Measurements from ENCODE around the gene AQP7.
A peak's percentile ranks its signal among the peaks of the same experiment; 100 is the strongest.

Gene AQP7

DNA sequence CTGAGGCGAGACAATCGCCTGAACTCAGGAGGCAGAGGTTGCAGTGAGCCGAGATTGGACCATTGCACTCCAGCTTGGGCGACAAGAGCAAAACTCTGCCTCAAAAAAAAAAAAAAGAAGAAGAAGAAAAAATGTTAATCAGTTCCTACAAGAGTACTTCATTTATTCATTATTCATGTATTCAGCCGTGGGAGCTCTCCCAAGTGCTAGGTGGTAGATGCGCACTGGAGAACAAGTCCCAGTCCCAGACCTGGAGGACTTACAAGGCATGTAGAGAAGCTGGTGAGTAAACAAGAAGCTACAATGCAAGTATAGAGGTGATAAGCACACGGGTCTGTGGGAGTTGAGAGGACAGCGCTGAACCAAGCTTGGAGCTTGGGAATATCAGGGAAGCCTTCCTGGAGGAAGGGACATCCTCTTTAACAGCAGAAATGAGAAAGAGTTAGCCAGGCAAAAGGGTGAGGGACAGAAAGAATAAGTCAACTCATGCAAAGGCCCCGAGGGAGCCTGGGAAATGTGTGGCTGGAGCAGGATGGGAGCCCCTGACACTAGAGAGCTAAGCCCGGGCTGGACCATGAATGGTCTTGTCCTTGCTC is 17.4 kb upstream of the AQP7 start:
- Histone ChIP-seq H3K27ac (no peak overlapping the region), H3K4me1 (peaks cover 0 to 8% (median 3%) of the 10 kb centered on the region in 10 experiments; a peak in 5 of 20 replicates), H3K4me2 (no peak overlapping the region), H3K4me3 (no peak overlapping the region), H3K9ac (no peak overlapping the region), H3K9me3 (replicated peaks in 1 of 11) (no peaks in the 10 kb centered on the region), H4K20me1 (no peaks in the 10 kb centered on the region), H3K36me3 (no peaks in the 10 kb centered on the region), H3K27me3 (no peaks in the 10 kb centered on the region)
- no peak for TF ChIP-seq Cebpa-rat (IDR thresholded peaks at IDR 0.05)

DNA sequence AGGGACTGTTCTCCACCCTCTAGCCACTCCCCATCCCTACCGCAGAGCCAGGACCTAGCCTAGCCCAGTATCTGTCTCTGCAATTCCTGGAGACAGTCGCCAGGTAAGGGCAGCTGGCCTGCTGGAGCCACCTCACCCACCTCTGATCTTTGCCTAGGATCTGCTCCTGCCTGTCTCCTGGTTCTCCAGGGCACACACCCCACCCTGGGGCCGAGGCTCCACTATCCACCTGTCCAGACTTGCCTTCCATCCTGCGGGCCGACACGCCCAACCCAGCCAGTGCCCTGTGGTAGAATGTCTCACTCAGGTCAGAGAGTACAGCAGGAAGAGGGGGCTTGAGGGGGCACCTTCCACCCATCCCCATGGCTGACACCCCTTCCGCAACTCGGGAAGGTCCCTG is 15.7 kb upstream of the AQP7 start:
- no peak overlapping the region for H3K4me3 ChIP-seq
- peaks cover 0 to 14% (median 3%) of the 10 kb centered on the region in 10 experiments; a peak in 7 of 20 replicates for H3K4me1 ChIP-seq
- H3K27me3 ChIP-seq: no peaks in the 10 kb centered on the region
- H3K4me2 ChIP-seq: no peak overlapping the region
- TF ChIP-seq Cebpa-rat (IDR thresholded peaks at IDR 0.05): no peak
- H4K20me1 ChIP-seq: no peaks in the 10 kb centered on the region
- H3K36me3 ChIP-seq: no peaks in the 10 kb centered on the region
- no peak overlapping the region for H3K9ac ChIP-seq
- no peaks in the 10 kb centered on the region for H3K9me3 ChIP-seq (replicated peaks in 1 of 11)
- no peak overlapping the region for H3K27ac ChIP-seq

DNA sequence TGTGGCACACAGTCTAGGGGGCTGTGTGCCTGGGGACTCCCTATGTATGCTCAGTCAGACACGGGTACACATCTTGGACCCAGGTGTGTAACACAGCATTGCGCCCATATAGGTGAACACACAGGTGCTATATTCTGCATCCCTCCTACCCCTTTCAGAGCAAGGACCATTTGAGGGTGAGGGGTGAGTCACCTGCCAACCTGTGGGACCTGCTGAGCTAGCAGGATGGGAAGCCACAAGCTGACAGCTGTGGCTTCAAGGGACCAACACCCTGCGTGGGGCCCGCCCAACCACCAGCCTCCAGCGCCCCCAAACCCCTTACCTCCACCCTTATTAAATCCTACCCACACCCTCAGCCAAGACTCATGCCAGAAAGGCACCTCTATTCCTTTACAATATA is 14.6 kb upstream of the AQP7 start:
- Histone ChIP-seq H3K9ac (no peak overlapping the region), H3K9me3 (replicated peaks in 1 of 11) (no peaks in the 10 kb centered on the region), H3K4me2 (no peak overlapping the region), H3K27ac (no peak overlapping the region), H3K27me3 (no peaks in the 10 kb centered on the region), H3K4me1 (peaks cover 0 to 14% (median 3%) of the 10 kb centered on the region in 10 experiments; a peak in 7 of 20 replicates), H3K36me3 (no peaks in the 10 kb centered on the region), H4K20me1 (no peaks in the 10 kb centered on the region), H3K4me3 (no peak overlapping the region)
- no peak for TF ChIP-seq Cebpa-rat (IDR thresholded peaks at IDR 0.05)

DNA sequence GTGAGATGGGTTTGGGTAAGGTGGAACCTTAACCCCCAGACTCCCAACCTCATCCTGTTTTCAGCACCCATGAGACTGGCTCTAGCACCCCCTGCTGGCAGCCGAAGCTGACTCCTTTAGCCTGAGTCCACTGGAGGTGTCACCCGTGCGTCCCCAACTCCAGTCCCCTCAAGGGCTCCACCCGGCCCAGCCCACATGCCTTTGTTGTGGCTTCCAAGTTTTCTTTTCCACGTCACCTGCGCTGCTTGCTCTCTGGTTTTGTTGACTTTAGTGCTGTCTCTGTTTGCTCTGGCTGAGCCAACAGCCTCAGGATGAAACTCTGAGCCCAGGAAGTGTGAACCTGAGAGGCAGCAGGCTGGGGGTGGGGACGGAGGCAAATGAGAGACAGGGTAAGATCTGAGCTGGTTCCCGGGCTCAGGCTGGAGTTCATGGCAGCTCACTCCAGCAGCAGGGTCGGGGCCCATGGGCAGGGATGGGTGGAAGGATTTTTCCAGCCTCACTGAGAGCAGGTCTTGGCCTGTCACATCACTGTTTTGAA is 13.2 kb upstream of the AQP7 start:
- Histone ChIP-seq H3K4me1 (peaks cover 0 to 14% (median 3%) of the 10 kb centered on the region in 10 experiments; a peak in 7 of 20 replicates), H3K4me2 (peak overlapping the region in 3 of 11 experiments; percentile 0 to 12 (median 11); a peak in 1 of 22 replicates), H3K9ac (no peak overlapping the region), H3K27ac (no peak overlapping the region), H3K4me3 (no peak overlapping the region), H3K27me3 (no peaks in the 10 kb centered on the region), H4K20me1 (no peaks in the 10 kb centered on the region), H3K9me3 (replicated peaks in 1 of 11) (no peaks in the 10 kb centered on the region), H3K36me3 (no peaks in the 10 kb centered on the region)
- TF ChIP-seq Cebpa-rat (IDR thresholded peaks at IDR 0.05): no peak

DNA sequence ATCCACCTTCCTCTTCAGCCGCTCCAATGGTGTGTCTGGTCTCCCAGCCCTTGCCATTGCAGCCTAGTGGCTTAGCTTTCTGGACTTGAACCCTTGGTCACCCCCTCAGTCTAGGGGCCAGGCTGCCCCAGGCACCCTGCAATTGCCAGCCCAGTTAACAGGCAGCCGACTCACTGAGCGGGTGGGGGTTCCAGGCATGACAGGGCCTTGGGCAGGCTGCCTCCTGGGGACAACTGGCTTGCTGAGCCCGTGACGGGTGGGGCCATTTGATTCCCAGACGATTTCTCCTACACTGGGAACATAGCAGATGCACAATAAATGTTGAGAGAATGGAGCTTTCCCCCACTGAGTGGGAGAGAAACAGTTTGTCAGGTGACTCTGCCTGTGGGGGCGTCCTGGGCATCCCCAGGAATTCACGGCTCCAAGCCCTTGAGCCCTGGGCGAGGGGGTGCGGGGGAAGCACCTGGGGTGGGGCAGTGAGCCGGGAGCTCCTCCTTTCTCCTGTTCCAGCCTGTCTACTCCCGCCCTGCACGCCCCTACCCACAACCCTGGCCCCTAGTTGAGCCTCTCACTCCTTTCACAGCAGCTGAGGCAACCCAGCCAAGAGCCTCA is 12.6 kb upstream of the AQP7 start:
- Histone ChIP-seq H3K4me2 (peak overlapping the region in 3 of 11 experiments; percentile 0 to 12 (median 11); a peak in 1 of 22 replicates), H3K4me1 (peaks cover 0 to 14% (median 3%) of the 10 kb centered on the region in 10 experiments; a peak in 7 of 20 replicates), H3K27me3 (no peaks in the 10 kb centered on the region), H3K9me3 (replicated peaks in 1 of 11) (no peaks in the 10 kb centered on the region), H3K4me3 (no peak overlapping the region), H3K9ac (no peak overlapping the region), H3K36me3 (no peaks in the 10 kb centered on the region), H3K27ac (no peak overlapping the region), H4K20me1 (no peaks in the 10 kb centered on the region)
- no peak for TF ChIP-seq Cebpa-rat (IDR thresholded peaks at IDR 0.05)

DNA sequence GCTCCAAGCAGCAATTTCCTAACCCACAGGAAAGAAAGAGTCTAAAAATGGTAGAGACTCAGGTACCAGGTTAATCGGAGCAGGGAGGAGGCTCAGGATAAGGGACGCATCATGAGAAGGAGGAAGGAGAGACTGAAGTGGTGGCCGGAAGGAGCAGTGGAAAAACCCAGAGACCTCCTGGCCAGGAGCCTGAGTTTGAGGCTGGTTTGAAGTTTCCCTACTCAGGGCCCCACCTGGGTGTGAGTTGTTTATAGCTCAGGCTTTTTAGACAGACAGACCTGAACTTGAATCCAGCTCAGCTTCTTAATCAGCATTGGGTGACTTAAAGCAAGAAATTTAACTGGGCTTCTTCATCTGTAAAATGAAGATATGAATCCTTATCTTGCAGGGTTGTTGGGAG is 11.9 kb upstream of the AQP7 start:
- H3K4me1 ChIP-seq: peaks cover 0 to 14% (median 3%) of the 10 kb centered on the region in 10 experiments; a peak in 7 of 20 replicates
- no peaks in the 10 kb centered on the region for H4K20me1 ChIP-seq
- H3K4me2 ChIP-seq: no peak overlapping the region
- no peaks in the 10 kb centered on the region for H3K27me3 ChIP-seq
- TF ChIP-seq Cebpa-rat (IDR thresholded peaks at IDR 0.05): no peak
- no peak overlapping the region for H3K27ac ChIP-seq
- H3K9ac ChIP-seq: no peak overlapping the region
- no peaks in the 10 kb centered on the region for H3K36me3 ChIP-seq
- no peaks in the 10 kb centered on the region for H3K9me3 ChIP-seq (replicated peaks in 1 of 11)
- no peak overlapping the region for H3K4me3 ChIP-seq

DNA sequence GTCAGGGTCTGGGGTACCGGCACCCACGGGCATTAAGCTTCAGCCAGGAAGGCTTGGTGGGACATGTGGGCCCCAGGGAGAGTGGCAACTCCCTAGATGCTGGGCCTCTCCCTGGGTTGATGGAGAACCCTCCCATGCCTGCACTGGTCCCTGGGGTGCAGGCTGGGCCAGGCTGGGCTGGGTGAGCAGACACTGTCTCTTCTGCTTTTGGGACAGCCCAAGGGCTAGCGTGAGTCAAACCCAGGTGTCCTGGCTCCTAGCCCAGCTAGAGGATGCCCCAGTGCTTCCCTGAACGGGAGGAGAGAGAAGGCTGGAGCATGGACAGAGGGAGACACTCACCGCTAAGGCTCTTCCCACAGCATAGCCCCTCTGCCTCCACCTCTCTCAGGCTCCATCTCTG is 5.7 kb upstream of the AQP7 start:
- TF ChIP-seq Cebpa-rat (IDR thresholded peaks at IDR 0.05): no peak
- Histone ChIP-seq H3K4me3 (no peak overlapping the region), H3K4me1 (peaks cover 0 to 13% (median 11%) of the 10 kb centered on the region in 10 experiments; a peak in 15 of 20 replicates), H3K9me3 (replicated peaks in 1 of 11) (no peaks in the 10 kb centered on the region), H3K27ac (no peak overlapping the region), H3K4me2 (peak overlapping the region in 7 of 11 experiments; percentile 22 to 61 (median 48); a peak in 14 of 22 replicates), H3K27me3 (no peaks in the 10 kb centered on the region), H4K20me1 (no peaks in the 10 kb centered on the region), H3K36me3 (no peaks in the 10 kb centered on the region), H3K9ac (peak overlapping the region in 2 of 11 experiments; percentile 36 to 38; a peak in 2 of 22 replicates)

DNA sequence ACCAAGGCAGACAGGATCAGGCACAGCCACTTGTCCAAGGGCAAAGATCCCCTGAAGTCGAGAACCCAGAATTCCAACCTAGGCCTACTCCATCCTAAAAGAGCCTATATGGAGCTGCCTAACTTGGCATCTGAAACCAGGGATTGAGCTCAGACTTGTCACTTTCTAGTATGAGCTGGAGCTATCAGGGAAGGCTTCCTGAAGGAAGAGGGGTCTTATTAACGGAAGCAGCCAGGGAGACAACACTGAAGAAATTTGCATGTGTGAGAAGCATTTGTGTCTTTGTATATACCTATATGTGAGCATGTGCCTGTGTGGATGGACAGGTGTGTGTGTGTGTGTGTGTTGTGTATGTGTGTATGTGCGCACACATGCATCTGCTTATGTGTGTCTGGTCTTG is 4.7 kb upstream of the AQP7 start:
- H4K20me1 ChIP-seq: no peaks in the 10 kb centered on the region
- H3K27ac ChIP-seq: no peak overlapping the region
- peaks cover 0 to 17% (median 14%) of the 10 kb centered on the region in 10 experiments; a peak in 15 of 20 replicates for H3K4me1 ChIP-seq
- H3K36me3 ChIP-seq: no peaks in the 10 kb centered on the region
- H3K9ac ChIP-seq: no peak overlapping the region
- no peak for TF ChIP-seq Cebpa-rat (IDR thresholded peaks at IDR 0.05)
- H3K4me2 ChIP-seq: no peak overlapping the region
- H3K9me3 ChIP-seq (replicated peaks in 1 of 11): no peaks in the 10 kb centered on the region
- no peak overlapping the region for H3K4me3 ChIP-seq
- H3K27me3 ChIP-seq: no peaks in the 10 kb centered on the region

DNA sequence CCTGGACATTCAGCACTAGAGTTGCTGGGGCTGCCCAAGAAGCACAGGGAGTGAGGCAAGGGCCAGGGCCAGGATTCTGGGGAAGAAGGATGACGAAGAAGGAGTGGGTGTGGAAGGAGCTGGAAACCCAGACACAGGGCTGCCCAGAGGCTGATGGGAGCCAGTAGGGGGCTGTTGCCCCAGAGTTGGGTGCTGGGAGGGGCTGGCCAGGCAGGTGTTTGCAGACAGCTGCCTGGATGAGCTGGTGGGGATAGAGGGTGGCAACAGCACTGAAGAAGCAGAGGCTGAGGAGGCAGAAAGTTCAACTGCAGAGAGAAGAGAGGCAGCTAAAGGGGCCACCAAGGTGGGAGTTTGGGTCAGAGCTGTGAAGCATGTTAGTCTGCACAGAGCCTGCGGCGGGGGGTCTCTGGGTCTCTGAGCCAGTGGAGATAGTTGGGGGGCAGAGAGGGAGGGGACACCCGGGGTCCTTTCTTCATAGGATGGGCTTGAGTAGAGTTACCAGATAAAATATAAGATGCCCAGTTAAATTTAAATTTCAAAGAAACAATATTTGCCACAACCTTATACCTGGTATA is 2.5 kb upstream of the AQP7 start:
- Histone ChIP-seq H3K27ac (no peak overlapping the region), H3K9me3 (replicated peaks in 1 of 11) (no peaks in the 10 kb centered on the region), H3K9ac (0 out of 22 replicates have a peak overlapping the region, but pooled peaks of 1 of the 11 experiments have one; percentile 11), H3K4me1 (peaks cover 0 to 17% (median 14%) of the 10 kb centered on the region in 10 experiments; a peak in 15 of 20 replicates), H3K27me3 (no peaks in the 10 kb centered on the region), H3K36me3 (no peaks in the 10 kb centered on the region), H4K20me1 (no peaks in the 10 kb centered on the region), H3K4me2 (no peak overlapping the region), H3K4me3 (no peak overlapping the region)
- no peak for TF ChIP-seq Cebpa-rat (IDR thresholded peaks at IDR 0.05)

Data from BLaER1 treated with 17β-estradiol and CSF1 and Interleukin-3, amounts not matched to agents 10 nM and 100 nM (cell line).